Measurements from ENCODE around the gene ZMPSTE24.
A peak's percentile ranks its signal among the peaks of the same experiment; 100 is the strongest.

The ZMPSTE24 gene

GRCh38 chr1:40305451-40305850 is 47.4 kb downstream of the ZMPSTE24 start:
- DNase-seq (ENCODE audit: low spot score) = no peak

DNA sequence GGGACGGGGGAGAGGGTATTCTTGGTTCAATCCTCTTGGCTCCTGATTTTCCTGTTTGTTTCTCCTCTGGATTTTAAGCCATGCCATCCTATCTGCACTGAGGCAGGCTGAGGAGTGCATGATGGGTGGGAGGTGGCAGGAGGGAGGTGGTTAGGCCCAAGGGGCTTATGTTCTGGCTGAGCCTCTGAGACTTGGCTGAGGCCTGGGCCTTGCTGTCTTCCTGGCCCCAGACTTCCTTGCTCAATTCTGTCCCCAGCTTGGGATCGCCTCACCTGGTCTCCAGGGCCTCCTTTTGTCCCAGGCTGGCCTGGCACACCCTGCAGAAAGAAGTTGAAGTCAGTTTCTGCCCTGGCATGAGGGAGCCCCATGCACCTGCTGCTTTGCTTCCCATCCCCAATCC is 47.8 kb downstream of the ZMPSTE24 start:
- DNase-seq (ENCODE audit: low spot score) = no peak

DNA sequence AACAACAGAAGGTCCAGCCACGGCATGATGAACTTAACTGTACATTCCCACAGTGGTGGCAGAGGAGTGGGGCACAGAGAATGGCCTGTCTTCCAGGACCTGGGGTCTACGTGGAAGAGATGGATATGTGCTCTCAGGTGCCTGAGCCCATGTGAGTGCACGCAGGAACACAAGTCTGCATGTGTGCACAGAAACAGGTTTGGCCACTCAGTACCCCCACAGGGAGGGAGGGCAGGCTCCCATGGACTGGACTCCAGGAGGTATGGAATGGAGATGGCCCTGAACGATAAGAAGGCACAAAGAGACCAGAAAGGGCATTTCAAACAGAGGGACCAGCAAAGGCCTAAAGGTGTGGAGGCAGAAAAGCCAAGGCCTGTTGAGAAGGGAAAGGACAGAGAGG is 48.3 kb downstream of the ZMPSTE24 start:
- no peak for DNase-seq (ENCODE audit: low spot score)

GRCh38 chr1:40307186-40307585 is 49.1 kb downstream of the ZMPSTE24 start:
- no peak for DNase-seq (ENCODE audit: low spot score)

- DNase-seq (ENCODE audit: low spot score) = no peak
Observed at GRCh38 chr1:40308036-40308727, 50.1 kb downstream of the ZMPSTE24 start.

DNA sequence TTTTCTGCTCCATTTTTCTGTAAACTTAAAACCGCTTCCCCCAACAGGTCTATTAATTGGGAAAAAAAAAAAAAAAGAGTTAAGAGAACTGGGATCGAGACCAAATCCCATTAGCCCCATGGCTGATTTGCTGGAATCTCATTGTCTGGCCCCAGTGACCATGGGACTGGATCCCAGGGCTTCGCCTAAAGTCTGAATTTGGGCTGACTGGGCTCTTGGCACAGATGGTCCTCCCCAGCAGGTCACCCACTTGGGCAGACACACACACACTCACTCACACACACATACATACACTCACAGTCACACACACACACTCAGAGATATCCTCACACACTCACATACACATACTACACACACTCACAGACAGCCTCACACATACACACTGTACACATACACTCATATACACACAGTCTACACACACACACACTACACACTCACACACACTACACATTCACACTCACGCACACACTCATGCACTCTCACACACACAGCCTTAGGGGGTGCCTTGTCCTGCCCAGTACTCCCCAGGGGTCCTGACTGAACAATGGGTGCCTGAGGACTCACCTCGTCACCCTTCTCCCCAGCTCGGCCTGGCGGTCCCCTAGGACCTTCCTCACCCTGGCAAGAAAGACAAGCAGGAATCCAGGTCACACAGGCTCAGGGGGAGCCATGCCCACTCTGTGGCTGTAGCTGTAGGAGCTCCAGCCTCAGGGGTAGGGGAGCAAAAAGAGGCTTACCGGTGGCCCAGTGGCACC is 51.5 kb downstream of the ZMPSTE24 start:
- no peak for DNase-seq (ENCODE audit: low spot score)

GRCh38 chr1:40310129-40310461 is 52.1 kb downstream of the ZMPSTE24 start:
- DNase-seq (ENCODE audit: low spot score) = no peak

- DNase-seq (ENCODE audit: low spot score) = peak; percentile 60
Observed at GRCh38 chr1:40310983-40311642, 53.1 kb downstream of the ZMPSTE24 start.

- no peak for DNase-seq (ENCODE audit: low spot score)
Observed at GRCh38 chr1:40311692-40312091, 53.7 kb downstream of the ZMPSTE24 start.

DNA sequence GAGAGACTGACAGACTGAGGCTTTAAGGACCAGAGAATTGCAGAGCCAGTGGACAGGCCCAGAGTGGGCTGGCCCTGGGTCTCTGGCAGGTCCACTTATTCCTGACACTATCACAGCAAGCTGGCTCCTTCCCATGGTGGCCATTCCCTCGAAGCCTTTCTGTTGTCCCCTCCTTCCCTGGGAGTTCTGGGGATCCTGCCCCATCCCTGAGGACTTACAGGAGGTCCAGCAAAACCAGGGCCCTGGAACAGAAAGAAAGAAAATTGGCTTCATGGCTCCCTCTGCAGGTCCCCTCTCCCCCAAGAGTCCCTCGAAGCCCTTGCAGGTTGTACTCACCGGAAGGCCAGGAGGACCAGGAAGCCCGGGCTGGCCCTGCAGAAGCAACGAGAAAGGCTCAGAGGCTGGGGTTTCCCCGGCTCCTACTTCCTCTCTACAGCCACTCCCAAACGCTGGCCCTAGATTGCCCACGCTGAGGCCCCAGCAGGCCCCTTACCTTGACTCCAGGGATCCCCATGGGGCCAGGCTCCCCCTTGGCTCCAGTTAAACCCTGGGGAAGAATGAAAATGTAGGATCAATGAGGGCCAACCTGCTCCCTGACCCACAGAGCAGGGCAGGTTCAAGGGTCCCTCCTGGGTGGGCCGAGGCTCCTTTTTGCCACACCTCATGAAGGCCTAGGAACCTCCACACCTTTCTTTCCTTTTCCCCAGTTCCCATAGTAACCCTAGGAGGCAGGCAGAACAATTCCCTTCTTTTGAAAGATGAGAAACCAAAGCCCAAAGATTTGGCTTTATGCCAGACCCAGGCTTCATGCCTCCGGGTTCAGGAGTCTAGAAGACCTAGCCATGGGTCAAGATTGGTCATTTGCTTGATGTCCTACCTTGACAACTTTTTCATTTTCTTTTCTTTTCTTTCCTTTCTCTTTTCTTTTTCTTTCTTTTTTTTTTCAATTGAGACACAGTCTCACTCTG is 54.5 kb downstream of the ZMPSTE24 start:
- no peak for DNase-seq (ENCODE audit: low spot score)

DNA sequence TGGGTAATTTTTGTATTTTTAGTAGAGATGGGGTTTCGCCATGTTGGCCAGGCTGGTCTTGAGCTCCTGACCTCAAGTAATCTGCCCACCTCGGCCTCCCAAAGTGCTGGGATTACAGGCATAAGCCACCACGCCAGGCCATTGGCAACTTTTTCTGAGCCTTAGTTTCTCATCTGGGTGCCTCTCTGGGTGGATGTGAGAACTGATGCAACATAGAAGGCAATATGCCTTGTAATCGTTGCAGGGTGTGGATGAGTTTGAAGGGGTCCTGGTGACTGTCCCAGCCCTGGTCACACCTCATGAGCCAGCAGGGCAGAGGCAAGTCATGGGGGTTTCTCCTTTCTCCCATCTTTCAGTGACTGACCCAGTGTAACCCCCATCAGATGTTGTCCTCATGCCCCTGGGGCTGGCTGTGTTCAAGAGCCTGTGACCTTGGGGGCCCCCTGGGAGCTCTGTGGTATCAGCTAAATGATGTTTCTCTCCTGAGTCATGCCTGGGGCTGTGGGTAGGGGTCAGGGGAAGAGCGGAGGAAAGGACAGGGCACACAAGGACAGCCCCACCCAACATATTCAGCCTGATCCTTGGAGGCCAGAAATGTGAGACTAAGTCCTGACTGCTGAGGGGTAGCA is 55.4 kb downstream of the ZMPSTE24 start:
- no peak for DNase-seq (ENCODE audit: low spot score)

DNA sequence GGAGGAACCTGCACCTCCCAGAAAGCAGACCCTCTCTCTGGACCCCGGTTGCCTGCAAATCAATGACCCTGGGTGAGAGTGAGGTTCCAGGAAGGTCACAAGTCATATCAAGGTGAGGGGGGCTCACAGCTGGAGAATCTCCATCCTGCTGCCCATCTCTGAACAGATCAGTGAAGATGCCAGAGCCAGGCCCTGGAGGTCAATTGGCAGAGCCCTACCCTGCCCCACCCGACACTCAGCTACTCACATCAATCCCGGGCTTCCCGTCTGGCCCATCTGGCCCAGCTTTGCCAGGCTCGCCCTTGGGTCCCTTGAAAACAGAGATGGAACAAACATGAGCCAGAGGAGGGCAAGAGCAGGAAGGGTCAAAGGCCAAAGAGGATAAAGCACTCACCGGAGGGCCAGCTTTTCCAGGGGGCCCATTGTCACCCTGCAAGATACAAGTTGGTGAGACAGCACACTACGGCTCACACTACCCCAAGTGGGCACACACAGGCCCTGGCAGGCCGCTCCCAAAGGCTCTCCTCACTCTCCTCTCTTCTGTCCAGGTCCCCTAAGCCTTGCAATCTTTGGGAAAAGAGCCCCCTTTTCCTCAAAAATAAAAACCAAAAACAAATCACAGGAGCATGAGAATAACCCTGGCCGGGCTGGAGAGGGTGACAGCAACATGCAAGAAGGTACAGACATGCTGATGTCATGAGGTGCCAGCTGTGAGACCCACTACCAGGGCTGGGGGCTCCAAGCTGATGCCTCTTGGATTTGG is 56.1 kb downstream of the ZMPSTE24 start:
- DNase-seq (ENCODE audit: low spot score) = no peak

DNA sequence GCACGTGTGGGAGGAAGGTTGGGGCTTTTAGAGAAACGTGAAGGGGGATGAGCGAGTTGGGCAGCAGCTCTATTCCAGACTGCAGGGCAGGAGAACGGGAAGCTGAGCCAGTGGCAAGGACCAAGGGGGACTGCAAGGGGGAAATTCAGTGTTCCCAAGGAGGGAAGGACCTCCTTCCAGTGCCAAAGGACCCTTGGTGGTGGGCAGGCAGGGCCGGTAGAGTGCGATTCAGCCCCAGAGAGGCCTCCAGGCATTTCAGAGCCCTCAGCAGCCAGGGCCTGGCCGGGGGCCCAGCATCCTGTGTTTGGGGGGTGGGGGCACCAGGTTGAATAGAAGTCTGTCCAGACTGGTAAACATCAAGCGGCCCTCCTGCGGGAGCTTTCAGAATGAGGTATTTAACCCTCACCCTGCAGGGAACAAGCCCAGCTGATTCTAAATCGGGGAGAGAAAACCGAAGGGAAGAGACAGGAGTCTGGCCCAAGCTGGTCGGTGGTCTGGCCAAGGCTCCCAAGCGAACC is 56.7 kb downstream of the ZMPSTE24 start:
- no peak for DNase-seq (ENCODE audit: low spot score)

GRCh38 chr1:40315239-40315794 is 57.3 kb downstream of the ZMPSTE24 start:
- peak; percentile 87 for DNase-seq (ENCODE audit: low spot score)

GRCh38 chr1:40315795-40316594 is 58.0 kb downstream of the ZMPSTE24 start:
- no peak for DNase-seq (ENCODE audit: low spot score)

GRCh38 chr1:40316595-40317393 is 58.8 kb downstream of the ZMPSTE24 start, which contains the start of gene COL9A2:
Gene COL9A2, minus strand, starts transcription at chr1:40317286. Its CDS starts 89 bp downstream, at chr1:40317197.
- peak; percentile 72 for DNase-seq (ENCODE audit: low spot score)

GRCh38 chr1:40317394-40318074 is 59.5 kb downstream of the ZMPSTE24 start:
- DNase-seq (ENCODE audit: low spot score) = no peak

DNA sequence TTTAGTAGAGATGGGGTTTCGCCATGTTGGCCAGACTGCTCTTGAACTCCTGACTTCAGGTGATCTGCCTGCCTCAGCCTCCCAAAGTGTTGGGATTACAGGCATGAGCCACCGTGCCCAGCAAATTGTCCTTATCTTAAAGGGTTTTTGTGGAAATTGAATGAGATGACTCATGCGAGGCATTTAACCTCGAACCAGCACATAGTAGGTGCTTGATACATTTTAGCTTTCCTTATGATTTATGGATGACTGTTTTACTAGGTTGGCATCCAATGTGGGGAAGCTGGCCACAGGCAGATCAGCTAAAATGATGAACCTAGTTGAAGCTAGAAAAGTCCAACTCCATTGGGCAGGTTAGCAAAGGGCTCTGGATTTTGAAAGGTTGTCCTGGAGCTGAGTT is 60.4 kb downstream of the ZMPSTE24 start:
- DNase-seq (ENCODE audit: low spot score) = no peak

Measured in iPS-NIHi11 (cell line).